Activated CD8-positive, alpha-beta memory T cell treated with anti-CD3 and anti-CD28 coated beads, Interleukin-2, amount 50 U/mL, for 1 hour (primary cell): ENCODE measurements around the gene VENTX.

Source experiments
- DNase-seq: peaks from one replicate; pipeline ENCODE4 v3.0.0-alpha.2; 2020; ENCODE audit errors: extremely low read depth

VENTX gene

GRCh38 chr10:133271521-133272300 is 34.1 kb downstream of the VENTX start:
- DNase-seq: no peak

GRCh38 chr10:133272301-133272963 is 34.8 kb downstream of the VENTX start:
- DNase-seq: no peak

GRCh38 chr10:133272964-133273420 is 35.3 kb downstream of the VENTX start:
- DNase-seq: no peak

GRCh38 chr10:133273534-133274143 is 36.0 kb downstream of the VENTX start:
- no peak for DNase-seq

- DNase-seq: peak; percentile 72
Measured at GRCh38 chr10:133274751-133275683, 37.4 kb downstream of the VENTX start.

- no peak for DNase-seq
Measured at GRCh38 chr10:133275684-133276092, 38.0 kb downstream of the VENTX start.

GRCh38 chr10:133276100-133276434 is 38.4 kb downstream of the VENTX start:
- no peak for DNase-seq

- DNase-seq: no peak
Measured at GRCh38 chr10:133276435-133277201, 39.0 kb downstream of the VENTX start, which contains the start of gene ADAM8. Gene ADAM8 (minus strand): TSS chr10:133276868. CDS start chr10:133276817, 51 bp downstream.

- DNase-seq: no peak
Measured at GRCh38 chr10:133277277-133277992, 39.8 kb downstream of the VENTX start.

GRCh38 chr10:133277993-133278576 is 40.4 kb downstream of the VENTX start:
- no peak for DNase-seq

- no peak for DNase-seq
Measured at GRCh38 chr10:133278577-133279265, 41.1 kb downstream of the VENTX start.

GRCh38 chr10:133279326-133280226 is 41.9 kb downstream of the VENTX start:
- no peak for DNase-seq

- DNase-seq: no peak
Measured at GRCh38 chr10:133280391-133281059, 42.9 kb downstream of the VENTX start.

- DNase-seq: no peak
Measured at GRCh38 chr10:133281084-133281483, 43.4 kb downstream of the VENTX start.

GRCh38 chr10:133281628-133282372 is 44.1 kb downstream of the VENTX start:
- DNase-seq: no peak

GRCh38 chr10:133282846-133283390 is 45.3 kb downstream of the VENTX start:
- DNase-seq: no peak

- DNase-seq: no peak
Measured at GRCh38 chr10:133283931-133284330, 46.3 kb downstream of the VENTX start.
